Measurements from ENCODE around the gene EID3.
A peak's percentile ranks its signal among the peaks of the same experiment; 100 is the strongest.
"Not testable (repeated sequence)": the region's sequence is repeated elsewhere in the genome, so short reads cannot be mapped to it uniquely, and the experiment has no call there.

Gene EID3

GRCh38 chr12:104290320-104290719 lies 13.2 kb upstream of the EID3 start:
- DNase-seq (ENCODE audit: low read depth), result no peak
- H3K4me3 ChIP-seq (ENCODE audit: control insufficient read depth, low read depth, low read length), result no peak overlapping the region
- no peak for TF ChIP-seq CTCF (conservative IDR thresholded peaks at IDR 0.05; ENCODE audit: control insufficient read depth, insufficient read depth, low read depth, low read length)

GRCh38 chr12:104290855-104291254 lies 12.7 kb upstream of the EID3 start:
- no peak for TF ChIP-seq CTCF (conservative IDR thresholded peaks at IDR 0.05; ENCODE audit: control insufficient read depth, insufficient read depth, low read depth, low read length)
- no peak overlapping the region for H3K4me3 ChIP-seq (ENCODE audit: control insufficient read depth, low read depth, low read length)
- DNase-seq (ENCODE audit: low read depth), result no peak

- no peak overlapping the region for H3K4me3 ChIP-seq (ENCODE audit: control insufficient read depth, low read depth, low read length)
- DNase-seq (ENCODE audit: low read depth), result no peak
- no peak for TF ChIP-seq CTCF (conservative IDR thresholded peaks at IDR 0.05; ENCODE audit: control insufficient read depth, insufficient read depth, low read depth, low read length)
Observed at GRCh38 chr12:104291867-104292524, 11.5 kb upstream of the EID3 start.

- DNase-seq (ENCODE audit: low read depth), result no peak
- no peak overlapping the region for H3K4me3 ChIP-seq (ENCODE audit: control insufficient read depth, low read depth, low read length)
Observed at GRCh38 chr12:104292872-104293794, 10.4 kb upstream of the EID3 start.

GRCh38 chr12:104294158-104294859 lies 9.2 kb upstream of the EID3 start:
- peak; percentile 30 for TF ChIP-seq CTCF (conservative IDR thresholded peaks at IDR 0.05; ENCODE audit: control insufficient read depth, insufficient read depth, low read depth, low read length)
- H3K4me3 ChIP-seq (ENCODE audit: control insufficient read depth, low read depth, low read length), result not testable (repeated sequence)
- peak; percentile 58 for DNase-seq (ENCODE audit: low read depth)

More at GRCh38 chr12:104292872-104293794, 10.4 kb upstream of the EID3 start:
- TF ChIP-seq CTCF (conservative IDR thresholded peaks at IDR 0.05; ENCODE audit: control insufficient read depth, insufficient read depth, low read depth, low read length), result no peak

- TF ChIP-seq CTCF (conservative IDR thresholded peaks at IDR 0.05; ENCODE audit: control insufficient read depth, insufficient read depth, low read depth, low read length), result no peak
- DNase-seq (ENCODE audit: low read depth), result no peak
- H3K4me3 ChIP-seq (ENCODE audit: control insufficient read depth, low read depth, low read length), result no peak overlapping the region
Observed at GRCh38 chr12:104294927-104295668, 8.4 kb upstream of the EID3 start.

All from fibroblast of mammary gland (primary cell).